Stimulated activated naive CD4-positive, alpha-beta T cell (primary cell): ENCODE data around the gene PRDM12.

Experiments
- DNase-seq, 6 experiments: peaks; one replicate each; lab custom pipeline; 2025; lab: John Stamatoyannopoulos, UW

The PRDM12 gene

GRCh38 chr9:130635721-130636647, 28.4 kb upstream of the PRDM12 start:
- no peak for DNase-seq

- no peak for DNase-seq
Observed at GRCh38 chr9:130636648-130637020, 27.8 kb upstream of the PRDM12 start.

- no peak for DNase-seq
Observed at GRCh38 chr9:130638284-130639123, 25.9 kb upstream of the PRDM12 start.

GRCh38 chr9:130639124-130639765, 25.1 kb upstream of the PRDM12 start:
- DNase-seq: no peak

GRCh38 chr9:130639866-130640555, 24.4 kb upstream of the PRDM12 start:
- no peak for DNase-seq

GRCh38 chr9:130640681-130641080, 23.7 kb upstream of the PRDM12 start:
- no peak for DNase-seq

GRCh38 chr9:130642926-130643325, 21.5 kb upstream of the PRDM12 start:
- no peak for DNase-seq

GRCh38 chr9:130651221-130651620, 13.2 kb upstream of the PRDM12 start:
- no peak for DNase-seq

- DNase-seq: no peak
Observed at GRCh38 chr9:130651752-130652151, 12.6 kb upstream of the PRDM12 start.

GRCh38 chr9:130654879-130655278, 9.5 kb upstream of the PRDM12 start:
- no peak for DNase-seq

- no peak for DNase-seq
Observed at GRCh38 chr9:130658893-130659698, 5.3 kb upstream of the PRDM12 start.

GRCh38 chr9:130659699-130660248, 4.6 kb upstream of the PRDM12 start:
- DNase-seq: no peak

- no peak for DNase-seq
Observed at GRCh38 chr9:130660326-130660682, 4.1 kb upstream of the PRDM12 start.

GRCh38 chr9:130660683-130661450, 3.5 kb upstream of the PRDM12 start:
- no peak for DNase-seq

- no peak for DNase-seq
Observed at GRCh38 chr9:130661451-130662098, 2.8 kb upstream of the PRDM12 start.

GRCh38 chr9:130662099-130662969, 2.1 kb upstream of the PRDM12 start:
- DNase-seq: no peak

- no peak for DNase-seq
Observed at GRCh38 chr9:130662970-130663257, 1.5 kb upstream of the PRDM12 start.

- no peak for DNase-seq
Observed at GRCh38 chr9:130663258-130663976, 977 bp upstream of the PRDM12 start.
